GM12891 (cell line): ENCODE results near the gene SPON1.

ENCODE experiments used
- POLR2A ChIP-seq: IDR thresholded peaks from 2 replicates; pipeline ENCODE4 v1.6.1; 2011; ENCODE audit warnings: low read depth, low read length, control low read depth
- POLR2AphosphoS5 ChIP-seq: IDR thresholded peaks from 2 replicates; pipeline ENCODE4 v1.6.1; 2011; ENCODE audit warnings: low read depth, low read length, control low read depth
- SPI1 ChIP-seq: IDR thresholded peaks from 2 replicates; pipeline ENCODE4 v1.6.1; 2011; ENCODE audit warnings: low read depth, low read length, control low read depth
- TAF1 ChIP-seq: IDR thresholded peaks from 2 replicates; pipeline ENCODE4 v1.6.1; 2011; ENCODE audit warnings: low read depth, low read length, control low read depth

- no peak for TF ChIP-seq TAF1
- no peak for TF ChIP-seq SPI1
- TF ChIP-seq POLR2A = no peak
- TF ChIP-seq POLR2AphosphoS5 = no peak
These were observed 187.2 kb downstream of the SPON1 start for GRCh38 chr11:14149683-14150082.
